Neuron (in vitro differentiated cells): ENCODE data around the gene LRRC8C.

Experiments
- H2AFZ ChIP-seq: one replicate; pipeline ENCODE4 v1.6.1; 2013; ENCODE audit warnings: low read depth, mild to moderate bottlenecking, inconsistent platforms, low read length, moderate library complexity
- H3K27me3 ChIP-seq: one replicate; pipeline ENCODE4 v1.6.1; 2013; ENCODE audit warnings: low read length; ENCODE audit not compliant: insufficient read depth
- H3K36me3 ChIP-seq: one replicate; pipeline ENCODE4 v1.6.1; 2013; ENCODE audit warnings: low read length; ENCODE audit not compliant: insufficient read depth
- H3K4me1 ChIP-seq: one replicate; pipeline ENCODE4 v1.6.1; 2013; ENCODE audit warnings: low read length; ENCODE audit not compliant: insufficient read depth
- H3K4me3 ChIP-seq: 2 replicates; pipeline ENCODE4 v1.5.1; 2013; ENCODE audit warnings: mild to moderate bottlenecking, low read length, moderate library complexity
- H3K9me3 ChIP-seq: one replicate; pipeline ENCODE4 v1.6.1; 2013; ENCODE audit warnings: low read length

LRRC8C gene

DNA sequence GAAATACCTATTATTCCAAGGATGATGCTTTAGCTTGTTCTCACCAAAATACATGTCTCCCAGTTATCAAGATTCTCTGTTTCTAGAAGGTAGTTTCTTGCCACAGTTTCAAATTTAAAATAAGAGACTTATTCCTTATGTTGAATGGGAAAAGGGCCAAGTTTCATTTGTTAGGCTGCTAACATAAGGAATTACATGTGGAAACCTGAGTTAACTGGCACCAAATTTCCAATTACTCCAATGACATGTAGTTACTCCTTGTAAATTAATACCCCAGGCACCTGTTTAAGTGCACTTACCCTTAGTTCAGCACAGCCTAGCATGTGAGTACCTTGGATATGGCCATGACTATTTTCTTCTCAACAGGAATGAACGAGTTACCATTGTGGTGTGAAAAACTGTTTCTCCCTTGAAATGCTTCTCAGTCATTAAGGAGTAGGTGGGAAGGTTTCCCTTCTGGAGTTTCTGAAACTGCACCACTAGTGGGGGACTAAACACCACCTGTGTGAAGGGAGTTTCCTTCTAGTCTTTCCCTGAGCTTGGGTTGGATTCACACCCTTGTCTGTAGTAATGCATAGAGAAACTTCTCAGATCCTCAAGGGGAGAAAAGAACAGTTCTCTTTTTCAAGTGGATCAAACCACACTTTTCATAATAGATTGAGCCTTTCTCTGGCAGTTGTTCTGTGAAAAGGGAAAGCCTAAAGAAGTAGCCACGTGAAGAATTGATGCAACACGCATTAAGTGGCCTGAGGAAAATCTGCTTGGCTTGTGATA is 32.3 kb upstream of the LRRC8C start:
- Histone ChIP-seq H2AFZ (no peak overlapping the region), H3K9me3 (no peaks in the 10 kb centered on the region), H3K4me3 (no peak overlapping the region), H3K27me3 (no peaks in the 10 kb centered on the region), H3K36me3 (no peaks in the 10 kb centered on the region), H3K4me1 (peaks cover 4% of the 10 kb centered on the region)

DNA sequence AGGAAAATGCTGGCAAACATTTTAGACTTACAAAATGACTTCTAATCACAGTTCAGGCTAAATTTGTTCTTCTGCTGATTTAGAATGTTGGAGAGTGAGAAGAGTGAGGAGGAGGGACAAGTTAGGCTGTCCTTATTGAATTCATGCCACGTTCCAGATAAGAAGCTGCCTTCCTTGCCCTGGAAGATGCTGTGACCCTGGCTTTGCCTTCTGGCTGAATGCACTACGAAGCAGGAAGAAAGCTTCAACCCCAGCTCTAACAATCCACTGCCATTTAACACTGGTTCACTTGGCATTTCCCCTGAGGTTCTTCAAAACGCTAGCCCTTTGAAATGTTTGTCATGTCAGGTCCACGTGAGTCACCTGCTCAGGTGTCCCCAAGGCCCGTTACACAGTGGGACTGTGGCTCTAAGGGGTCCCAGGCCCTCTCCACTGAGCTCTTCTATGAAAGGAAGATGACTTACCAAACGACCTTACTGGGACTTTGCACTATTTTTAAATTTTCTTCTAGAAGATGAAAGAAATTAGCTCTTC is 30.0 kb upstream of the LRRC8C start:
- Histone ChIP-seq H2AFZ (no peak overlapping the region), H3K4me3 (no peak overlapping the region), H3K36me3 (no peaks in the 10 kb centered on the region), H3K27me3 (no peaks in the 10 kb centered on the region), H3K4me1 (peaks cover 4% of the 10 kb centered on the region), H3K9me3 (no peaks in the 10 kb centered on the region)

DNA sequence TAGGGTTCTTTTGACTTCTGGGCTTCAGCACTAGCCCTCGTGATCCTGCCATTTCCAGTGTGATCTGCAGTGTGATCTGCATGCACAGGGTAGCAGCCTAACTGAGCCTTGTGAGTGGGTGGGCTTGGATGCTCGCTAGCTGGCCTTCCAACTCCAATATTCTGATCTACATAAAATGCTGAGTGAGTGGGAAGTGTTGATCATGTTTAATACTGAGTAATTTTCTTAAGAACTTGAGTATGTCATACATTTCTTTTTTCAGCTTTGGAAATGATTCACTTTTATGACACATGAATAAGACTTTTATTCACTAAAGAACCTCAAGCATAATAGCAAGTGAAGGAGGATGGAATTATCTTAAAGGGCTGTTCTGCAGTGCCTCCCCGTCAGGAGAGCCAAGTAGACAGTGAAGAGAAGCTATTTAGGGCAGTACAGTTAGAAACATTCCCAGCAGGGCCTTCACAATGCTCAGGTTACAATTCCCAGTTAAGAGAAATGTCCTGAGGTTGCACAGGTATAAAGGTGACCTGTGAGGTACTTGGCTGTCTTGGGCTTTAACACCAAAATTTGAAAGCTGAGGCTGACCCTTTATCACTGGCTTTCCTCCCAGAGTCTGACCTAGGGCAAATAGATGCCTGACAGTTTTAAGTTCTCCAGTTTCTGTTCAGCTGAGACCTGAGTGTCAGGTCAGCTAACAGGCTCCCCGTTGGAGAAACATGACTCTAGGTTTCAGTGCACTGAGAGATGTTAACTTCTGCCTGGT is 29.1 kb upstream of the LRRC8C start:
- H3K4me3 ChIP-seq = no peak overlapping the region
- H3K27me3 ChIP-seq = no peaks in the 10 kb centered on the region
- no peaks in the 10 kb centered on the region for H3K4me1 ChIP-seq
- no peaks in the 10 kb centered on the region for H3K9me3 ChIP-seq
- no peak overlapping the region for H2AFZ ChIP-seq
- H3K36me3 ChIP-seq = no peaks in the 10 kb centered on the region

DNA sequence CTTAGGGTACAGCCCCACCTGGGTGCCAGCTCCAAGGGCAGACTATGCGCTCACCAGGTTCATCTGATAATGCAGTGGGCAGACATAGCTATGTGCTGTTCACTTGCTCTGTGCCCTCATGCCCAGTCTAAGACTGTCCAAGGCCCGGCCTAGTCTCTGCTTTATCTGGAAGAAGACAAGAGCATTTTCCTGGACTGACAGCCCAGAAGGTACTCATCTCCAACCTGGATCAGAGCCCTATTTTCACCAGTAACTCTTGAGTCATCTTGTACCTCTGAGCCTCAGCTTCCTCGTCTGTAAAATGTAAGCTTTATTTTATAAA is 28.5 kb upstream of the LRRC8C start:
- Histone ChIP-seq H3K4me3 (no peak overlapping the region), H3K36me3 (no peaks in the 10 kb centered on the region), H2AFZ (no peak overlapping the region), H3K27me3 (no peaks in the 10 kb centered on the region), H3K9me3 (no peaks in the 10 kb centered on the region), H3K4me1 (no peaks in the 10 kb centered on the region)

DNA sequence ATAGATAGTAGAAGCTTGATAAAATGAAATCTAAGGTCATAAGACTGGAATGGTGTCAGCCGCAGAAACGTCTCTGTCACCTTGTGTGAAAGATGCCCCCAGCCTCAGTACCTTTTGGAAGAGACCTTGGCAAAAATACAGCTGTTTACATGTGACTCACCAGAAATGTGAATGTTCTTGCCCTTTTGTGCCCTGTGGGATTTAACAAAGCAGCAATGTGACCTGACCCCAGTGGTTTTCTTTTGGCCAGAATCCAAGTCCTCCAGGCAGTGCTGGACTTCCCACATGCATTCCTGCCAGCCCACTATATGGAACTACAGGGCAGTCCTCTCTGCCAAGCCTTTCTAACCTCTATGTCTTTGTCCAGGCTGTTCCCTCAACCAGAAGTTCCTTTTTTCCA is 27.2 kb upstream of the LRRC8C start:
- H2AFZ ChIP-seq = no peak overlapping the region

DNA sequence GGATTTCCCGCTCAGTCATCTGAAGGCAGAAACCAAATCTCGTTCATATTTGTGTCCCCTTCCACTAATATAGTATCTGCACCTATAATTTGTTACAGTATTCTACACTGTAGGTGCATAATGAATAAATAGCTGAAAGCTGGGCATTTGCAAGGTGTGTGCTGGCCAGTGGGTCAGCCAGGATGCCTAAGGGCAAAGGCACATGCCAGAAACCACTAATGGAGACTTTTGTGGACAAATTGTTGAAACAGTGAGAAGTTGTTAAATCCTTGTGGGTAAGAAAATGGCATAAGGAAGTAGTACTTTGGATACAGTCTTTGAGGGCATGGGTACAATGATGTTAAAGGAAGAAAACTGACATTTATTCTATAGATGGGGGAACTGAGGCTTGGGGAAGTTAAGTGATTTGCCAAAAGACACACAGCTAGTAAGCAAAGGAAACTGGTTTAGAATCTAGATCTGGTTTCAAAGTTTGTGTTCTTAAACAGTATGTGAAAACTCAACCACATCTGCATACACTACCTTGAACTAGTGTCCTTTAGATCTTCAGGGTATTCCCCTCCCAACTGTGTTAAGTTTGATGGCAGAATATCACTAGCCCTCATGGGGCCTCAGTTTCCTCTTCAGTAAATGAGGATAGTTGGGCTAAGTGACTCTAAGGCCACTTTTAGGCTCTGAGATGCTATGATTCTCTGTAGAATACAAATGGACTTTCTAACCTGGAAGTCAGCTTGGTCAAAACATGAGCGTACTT is 26.5 kb upstream of the LRRC8C start:
- Histone ChIP-seq H3K27me3 (no peaks in the 10 kb centered on the region), H3K9me3 (no peaks in the 10 kb centered on the region), H3K36me3 (no peaks in the 10 kb centered on the region), H2AFZ (no peak overlapping the region), H3K4me3 (no peak overlapping the region), H3K4me1 (no peaks in the 10 kb centered on the region)

More for the DNA sequence above, 27.2 kb upstream of the LRRC8C start:
- Histone ChIP-seq H3K27me3 (no peaks in the 10 kb centered on the region), H3K4me1 (no peaks in the 10 kb centered on the region), H3K4me3 (no peak overlapping the region), H3K36me3 (no peaks in the 10 kb centered on the region), H3K9me3 (no peaks in the 10 kb centered on the region)

DNA sequence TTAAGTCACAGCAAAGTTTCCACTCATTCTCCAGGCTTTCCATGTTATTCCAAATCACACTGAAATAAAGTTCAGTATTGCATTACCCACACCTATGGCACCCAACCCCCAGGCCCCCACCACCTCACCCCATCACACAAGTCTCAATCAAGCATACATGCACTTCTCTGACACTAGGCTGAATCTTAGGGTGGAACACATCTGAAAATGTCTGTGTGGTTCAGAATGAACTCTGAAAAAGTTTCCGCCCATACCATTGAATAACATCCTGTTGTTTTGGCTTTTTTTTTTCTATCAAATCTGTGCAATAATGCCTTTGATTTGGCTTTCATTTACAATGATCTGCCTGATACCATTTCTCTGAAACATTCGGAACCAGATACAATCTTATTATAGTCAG is 25.8 kb upstream of the LRRC8C start:
- Histone ChIP-seq H3K9me3 (no peaks in the 10 kb centered on the region), H3K36me3 (no peaks in the 10 kb centered on the region), H3K27me3 (no peaks in the 10 kb centered on the region), H3K4me1 (no peaks in the 10 kb centered on the region), H3K4me3 (no peak overlapping the region), H2AFZ (no peak overlapping the region)

DNA sequence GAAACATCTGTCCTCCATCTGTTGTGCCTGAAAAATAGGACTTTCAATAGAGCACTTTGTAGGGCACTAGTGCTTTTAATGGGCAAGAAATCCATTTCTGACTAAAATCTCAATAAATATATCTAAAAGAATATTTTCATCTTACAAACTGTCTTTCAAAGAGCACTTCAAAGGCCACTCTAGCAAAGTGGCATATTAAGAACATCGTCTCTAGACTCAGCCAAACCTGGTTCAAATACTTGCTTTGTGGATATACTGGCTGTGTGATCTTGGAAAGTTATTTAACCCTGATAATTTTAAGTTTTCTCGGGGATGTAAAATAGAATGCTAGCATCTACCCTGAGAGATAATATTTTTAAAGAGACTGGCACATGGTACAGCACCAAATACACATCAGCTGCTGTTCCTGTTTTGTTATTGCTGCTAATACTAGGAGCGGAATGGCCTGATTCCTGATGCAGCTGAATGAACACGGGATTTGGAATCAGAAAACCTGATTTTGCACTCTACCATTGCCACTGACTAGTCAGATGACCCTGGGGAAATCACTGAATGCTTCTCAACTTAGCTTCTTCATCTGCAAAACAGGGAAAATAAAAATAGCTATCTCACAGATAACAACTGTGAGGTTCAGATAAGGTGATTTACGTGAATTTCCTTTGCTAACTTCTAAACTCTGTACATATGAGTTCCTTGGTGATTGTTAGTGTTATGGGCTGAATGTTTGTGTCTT is 25.2 kb upstream of the LRRC8C start:
- no peaks in the 10 kb centered on the region for H3K27me3 ChIP-seq
- H3K4me1 ChIP-seq = no peaks in the 10 kb centered on the region
- no peak overlapping the region for H3K4me3 ChIP-seq
- no peak overlapping the region for H2AFZ ChIP-seq
- H3K36me3 ChIP-seq = no peaks in the 10 kb centered on the region
- no peaks in the 10 kb centered on the region for H3K9me3 ChIP-seq

DNA sequence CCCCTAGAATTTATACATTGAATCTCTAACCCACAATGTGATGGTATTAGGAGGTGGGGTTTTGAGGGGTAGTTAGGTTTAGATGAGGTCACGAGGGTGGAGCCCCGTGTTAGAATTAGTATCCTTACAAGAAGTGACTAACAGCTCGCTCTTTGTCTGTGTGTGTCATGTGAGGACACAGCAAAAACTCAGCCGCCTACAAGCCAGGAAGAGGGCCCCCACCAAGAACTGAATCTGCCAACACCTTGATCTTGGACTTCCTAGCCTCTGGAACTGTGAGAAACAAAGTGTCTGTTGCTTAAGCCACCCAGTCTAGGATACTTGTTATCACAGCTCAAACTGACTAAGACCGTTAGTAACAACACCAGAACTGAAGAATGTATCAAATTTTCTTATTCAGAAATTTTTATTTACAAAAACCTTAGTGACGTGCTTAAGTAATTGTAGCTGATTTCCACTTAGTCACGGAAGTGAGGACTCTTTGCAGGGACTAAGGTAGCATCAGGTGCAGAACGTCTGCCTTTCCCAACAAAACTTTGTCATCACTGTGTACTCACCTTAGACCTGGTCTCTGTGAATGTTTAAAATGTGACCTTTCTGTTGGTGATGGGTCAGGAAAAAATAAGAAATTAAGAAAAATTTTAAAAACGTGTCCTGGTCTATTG is 24.5 kb upstream of the LRRC8C start:
- Histone ChIP-seq H3K36me3 (no peaks in the 10 kb centered on the region), H3K9me3 (no peaks in the 10 kb centered on the region), H3K4me1 (no peaks in the 10 kb centered on the region), H3K4me3 (no peak overlapping the region), H2AFZ (no peak overlapping the region), H3K27me3 (no peaks in the 10 kb centered on the region)

DNA sequence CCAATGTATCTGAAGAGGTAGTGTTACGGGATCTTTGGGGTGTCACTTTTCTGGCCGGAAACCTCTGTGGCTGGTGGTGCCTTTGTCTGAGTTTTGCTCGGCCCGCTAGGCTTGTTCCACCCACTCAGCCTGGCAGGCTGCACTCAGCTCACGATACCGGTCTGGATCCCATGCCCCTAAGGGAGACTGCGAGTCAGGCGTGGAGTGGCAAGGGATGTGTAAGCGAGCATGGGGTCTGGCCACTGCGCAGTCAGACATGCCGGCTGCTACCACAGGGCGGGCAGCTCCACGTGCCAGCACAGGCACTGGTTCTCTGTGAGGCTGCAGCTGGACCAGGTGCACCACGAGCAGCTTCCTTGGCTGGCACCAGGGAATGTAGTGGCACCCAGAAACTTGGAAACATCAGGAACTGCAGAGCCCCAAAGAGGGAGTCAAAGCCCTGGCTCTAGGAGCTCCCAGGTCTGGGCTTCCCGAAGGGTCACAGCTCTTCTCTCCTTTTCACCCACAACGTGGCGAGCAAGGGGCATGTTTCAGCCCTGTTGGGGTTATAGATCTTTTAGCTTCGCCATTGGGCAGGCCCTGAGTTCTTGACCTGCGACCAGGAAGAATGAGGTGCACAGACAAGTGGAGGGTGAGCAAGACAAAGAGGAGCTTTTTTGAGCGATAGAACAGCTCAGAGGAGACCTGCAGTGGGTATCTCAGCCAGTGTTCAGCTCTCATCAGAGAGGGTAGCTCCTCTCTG is 23.8 kb upstream of the LRRC8C start:
- no peaks in the 10 kb centered on the region for H3K27me3 ChIP-seq
- H3K36me3 ChIP-seq = no peaks in the 10 kb centered on the region
- H3K4me3 ChIP-seq = no peak overlapping the region
- H2AFZ ChIP-seq = no peak overlapping the region
- H3K9me3 ChIP-seq = no peaks in the 10 kb centered on the region
- no peaks in the 10 kb centered on the region for H3K4me1 ChIP-seq

DNA sequence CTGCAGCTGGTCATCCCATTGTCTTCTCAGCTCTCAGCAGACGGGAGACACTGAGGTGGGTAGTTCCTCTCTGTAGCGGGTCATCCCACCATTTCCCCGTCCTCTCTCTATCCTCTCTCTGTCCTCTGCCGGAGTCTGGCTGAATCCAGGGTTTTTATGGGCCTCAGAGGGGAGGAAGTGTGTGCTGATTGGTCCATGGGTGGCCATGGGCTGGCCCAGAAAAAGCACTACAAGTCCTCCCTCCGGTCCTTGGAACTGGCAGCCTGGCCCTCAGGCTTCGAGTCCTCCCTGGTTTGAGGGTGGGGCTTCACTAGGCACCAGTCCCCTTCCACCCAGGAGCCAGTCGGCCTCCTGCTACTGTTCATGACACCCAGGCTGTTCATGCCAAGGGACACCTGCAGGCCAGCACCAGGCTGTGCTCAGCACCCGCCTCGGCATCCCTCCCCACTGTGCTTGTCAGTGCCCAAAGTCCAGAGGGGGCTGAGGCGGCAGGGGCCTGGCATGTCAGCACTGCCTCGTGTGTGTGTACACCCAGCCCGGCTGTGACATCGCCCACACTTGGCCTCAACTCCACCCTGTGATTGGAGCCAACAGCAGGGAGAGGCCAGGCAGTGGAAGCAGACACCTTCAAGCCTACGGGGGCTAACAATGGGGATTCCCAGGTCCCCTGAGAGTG is 23.0 kb upstream of the LRRC8C start:
- Histone ChIP-seq H3K36me3 (no peaks in the 10 kb centered on the region), H2AFZ (no peak overlapping the region), H3K27me3 (no peaks in the 10 kb centered on the region), H3K4me1 (no peaks in the 10 kb centered on the region), H3K4me3 (no peak overlapping the region), H3K9me3 (no peaks in the 10 kb centered on the region)
